OCI-LY7 (cell line): ENCODE results near the gene PITPNC1.

ENCODE experiments used
- CTCF ChIP-seq: fragments of 200-600 bp; sonication (generic); conservative IDR thresholded peaks from 2 replicates; pipeline ENCODE4 v1.5.1; 2014; ENCODE audit warnings: mild to moderate bottlenecking, antibody characterized with exemption, low read length, moderate library complexity, mixed read lengths
- EZH2phosphoT487 ChIP-seq: fragments of 200-600 bp; sonication (generic); IDR thresholded peaks from 2 replicates; pipeline ENCODE4 v1.6.1; 2018; ENCODE audit warnings: low read depth, borderline replicate concordance, mild to moderate bottlenecking, mixed run types, antibody characterized with exemption, low read length, moderate library complexity, mixed read lengths

GRCh38 chr17:67511804-67512203 lies 134.7 kb downstream of the PITPNC1 start:
- TF ChIP-seq EZH2phosphoT487, result no peak
- TF ChIP-seq CTCF, result no peak
